ENCODE measurements around the gene CTRB2.

- TF ChIP-seq ZNF10 (tag by site-specific recombination; IDR thresholded peaks at IDR 0.05) (no peak), CTCF (tag by site-specific recombination; IDR thresholded peaks at IDR 0.05) (no peak)
- TF ChIP-seq, protein P1, sequence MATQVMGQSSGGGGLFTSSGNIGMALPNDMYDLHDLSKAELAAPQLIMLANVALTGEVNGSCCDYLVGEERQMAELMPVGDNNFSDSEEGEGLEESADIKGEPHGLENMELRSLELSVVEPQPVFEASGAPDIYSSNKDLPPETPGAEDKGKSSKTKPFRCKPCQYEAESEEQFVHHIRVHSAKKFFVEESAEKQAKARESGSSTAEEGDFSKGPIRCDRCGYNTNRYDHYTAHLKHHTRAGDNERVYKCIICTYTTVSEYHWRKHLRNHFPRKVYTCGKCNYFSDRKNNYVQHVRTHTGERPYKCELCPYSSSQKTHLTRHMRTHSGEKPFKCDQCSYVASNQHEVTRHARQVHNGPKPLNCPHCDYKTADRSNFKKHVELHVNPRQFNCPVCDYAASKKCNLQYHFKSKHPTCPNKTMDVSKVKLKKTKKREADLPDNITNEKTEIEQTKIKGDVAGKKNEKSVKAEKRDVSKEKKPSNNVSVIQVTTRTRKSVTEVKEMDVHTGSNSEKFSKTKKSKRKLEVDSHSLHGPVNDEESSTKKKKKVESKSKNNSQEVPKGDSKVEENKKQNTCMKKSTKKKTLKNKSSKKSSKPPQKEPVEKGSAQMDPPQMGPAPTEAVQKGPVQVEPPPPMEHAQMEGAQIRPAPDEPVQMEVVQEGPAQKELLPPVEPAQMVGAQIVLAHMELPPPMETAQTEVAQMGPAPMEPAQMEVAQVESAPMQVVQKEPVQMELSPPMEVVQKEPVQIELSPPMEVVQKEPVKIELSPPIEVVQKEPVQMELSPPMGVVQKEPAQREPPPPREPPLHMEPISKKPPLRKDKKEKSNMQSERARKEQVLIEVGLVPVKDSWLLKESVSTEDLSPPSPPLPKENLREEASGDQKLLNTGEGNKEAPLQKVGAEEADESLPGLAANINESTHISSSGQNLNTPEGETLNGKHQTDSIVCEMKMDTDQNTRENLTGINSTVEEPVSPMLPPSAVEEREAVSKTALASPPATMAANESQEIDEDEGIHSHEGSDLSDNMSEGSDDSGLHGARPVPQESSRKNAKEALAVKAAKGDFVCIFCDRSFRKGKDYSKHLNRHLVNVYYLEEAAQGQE (tag by site-specific recombination; IDR thresholded peaks at IDR 0.05), result no peak
Measured at GRCh38 chr16:75203096-75203495, 3.9 kb downstream of the CTRB2 start.

Data from HEK293 (cell line).